Fibroblast of mammary gland (primary cell): ENCODE measurements around the gene FOXP4.

Experiments used
- DNase-seq: peaks from one replicate; pipeline ENCODE4 v3.0.0-alpha.2; 2010; ENCODE audit warnings: low read depth
- H3K4me3 ChIP-seq: 2 replicates; pipeline ENCODE4 v1.5.1; 2011; ENCODE audit warnings: low read depth, mild to moderate bottlenecking, low read length, moderate library complexity; ENCODE audit not compliant: control insufficient read depth
- TF ChIP-seq, protein P1 (sequence below): conservative IDR thresholded peaks from 2 replicates; pipeline ENCODE4 v1.5.1; 2011; ENCODE audit warnings: low read depth, low read length, inconsistent platforms; ENCODE audit not compliant: control insufficient read depth, insufficient read depth

Gene FOXP4

DNA sequence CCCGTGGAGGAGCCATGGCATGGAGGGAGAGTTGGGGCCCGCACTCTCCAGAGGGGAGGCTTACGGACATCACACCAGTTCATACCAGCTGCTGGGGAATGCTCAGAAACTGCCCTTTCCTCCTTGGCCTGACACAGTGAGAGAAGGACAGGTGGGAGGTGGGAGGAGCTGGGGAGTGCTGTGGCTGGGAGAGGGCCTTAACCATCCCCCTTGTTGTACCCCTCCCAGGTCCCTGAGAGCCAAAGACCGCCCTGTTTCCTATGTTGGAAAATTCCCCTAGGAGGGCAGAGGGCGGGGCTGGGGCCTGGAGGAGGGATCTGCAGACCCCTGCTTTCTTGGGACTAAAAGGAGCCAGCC lies 24.1 kb downstream of the FOXP4 start:
- TF ChIP-seq, protein P1, sequence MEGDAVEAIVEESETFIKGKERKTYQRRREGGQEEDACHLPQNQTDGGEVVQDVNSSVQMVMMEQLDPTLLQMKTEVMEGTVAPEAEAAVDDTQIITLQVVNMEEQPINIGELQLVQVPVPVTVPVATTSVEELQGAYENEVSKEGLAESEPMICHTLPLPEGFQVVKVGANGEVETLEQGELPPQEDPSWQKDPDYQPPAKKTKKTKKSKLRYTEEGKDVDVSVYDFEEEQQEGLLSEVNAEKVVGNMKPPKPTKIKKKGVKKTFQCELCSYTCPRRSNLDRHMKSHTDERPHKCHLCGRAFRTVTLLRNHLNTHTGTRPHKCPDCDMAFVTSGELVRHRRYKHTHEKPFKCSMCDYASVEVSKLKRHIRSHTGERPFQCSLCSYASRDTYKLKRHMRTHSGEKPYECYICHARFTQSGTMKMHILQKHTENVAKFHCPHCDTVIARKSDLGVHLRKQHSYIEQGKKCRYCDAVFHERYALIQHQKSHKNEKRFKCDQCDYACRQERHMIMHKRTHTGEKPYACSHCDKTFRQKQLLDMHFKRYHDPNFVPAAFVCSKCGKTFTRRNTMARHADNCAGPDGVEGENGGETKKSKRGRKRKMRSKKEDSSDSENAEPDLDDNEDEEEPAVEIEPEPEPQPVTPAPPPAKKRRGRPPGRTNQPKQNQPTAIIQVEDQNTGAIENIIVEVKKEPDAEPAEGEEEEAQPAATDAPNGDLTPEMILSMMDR: no peak
- DNase-seq: no peak
- H3K4me3 ChIP-seq: no peak overlapping the region

GRCh38 chr6:41571021-41571780 lies 25.0 kb downstream of the FOXP4 start:
- TF ChIP-seq, protein P1: no peak
- no peak overlapping the region for H3K4me3 ChIP-seq
- peak; percentile 26 for DNase-seq

DNA sequence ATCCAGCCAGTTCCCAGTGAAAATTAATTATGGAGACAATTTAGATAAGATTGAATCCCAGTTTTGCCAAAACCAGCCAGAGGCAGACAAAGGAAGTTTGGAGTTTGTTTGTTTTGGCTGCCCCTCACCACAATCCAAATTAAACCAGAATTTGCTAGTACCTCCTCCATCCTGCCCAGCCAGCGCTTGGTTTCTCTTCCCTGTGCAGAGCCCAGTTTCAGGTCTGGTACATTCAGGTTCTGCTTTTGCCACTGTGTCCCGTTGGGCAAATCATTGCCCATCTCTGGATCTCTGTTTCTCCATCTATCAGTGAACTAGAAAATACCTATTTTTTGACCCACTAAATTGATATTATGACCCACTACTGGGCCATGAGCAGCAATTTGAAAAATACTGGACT lies 26.4 kb downstream of the FOXP4 start:
- TF ChIP-seq, protein P1: no peak
- no peak overlapping the region for H3K4me3 ChIP-seq
- DNase-seq: no peak

DNA sequence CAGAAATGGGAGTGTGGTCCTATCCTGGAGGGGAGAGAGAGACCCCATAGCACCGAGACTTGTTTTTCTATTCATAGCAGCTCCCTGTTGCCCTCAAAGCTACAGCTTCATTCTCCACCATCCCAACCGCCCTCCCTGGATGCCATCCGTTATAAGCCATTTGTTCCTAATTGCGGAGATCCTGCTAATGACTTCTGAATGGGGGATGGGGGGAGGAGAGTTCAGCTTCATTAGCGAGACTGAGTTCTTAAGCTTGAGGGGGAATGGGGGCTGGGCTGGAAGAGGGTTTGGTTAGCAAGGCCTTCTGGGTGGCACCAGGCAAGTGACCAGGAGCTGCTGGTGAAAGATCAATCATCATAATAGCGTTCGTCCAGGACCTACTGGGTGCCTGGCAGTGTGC lies 27.1 kb downstream of the FOXP4 start:
- no peak for DNase-seq
- H3K4me3 ChIP-seq: no peak overlapping the region
- TF ChIP-seq, protein P1: no peak

DNA sequence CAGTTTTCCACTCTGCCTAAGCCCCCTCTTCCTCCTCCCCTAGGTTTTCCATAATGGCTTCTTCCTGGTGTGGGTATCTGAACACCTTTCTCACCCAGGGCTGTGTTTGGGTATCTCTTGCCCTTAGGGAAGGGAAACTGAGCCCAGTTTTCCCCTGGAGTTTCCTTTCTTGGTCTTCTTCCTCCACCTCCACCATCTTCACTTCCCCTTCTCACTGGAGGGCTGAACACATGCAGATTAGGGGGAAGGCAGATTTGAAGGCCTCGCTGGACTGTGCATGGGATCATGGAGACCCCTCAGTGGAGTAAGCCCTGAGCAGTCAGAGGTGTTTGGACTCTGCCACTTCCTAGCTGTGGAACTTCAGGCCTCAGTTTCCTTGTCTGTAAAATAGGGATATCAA lies 27.8 kb downstream of the FOXP4 start:
- TF ChIP-seq, protein P1: no peak
- DNase-seq: no peak
- H3K4me3 ChIP-seq: no peak overlapping the region

DNA sequence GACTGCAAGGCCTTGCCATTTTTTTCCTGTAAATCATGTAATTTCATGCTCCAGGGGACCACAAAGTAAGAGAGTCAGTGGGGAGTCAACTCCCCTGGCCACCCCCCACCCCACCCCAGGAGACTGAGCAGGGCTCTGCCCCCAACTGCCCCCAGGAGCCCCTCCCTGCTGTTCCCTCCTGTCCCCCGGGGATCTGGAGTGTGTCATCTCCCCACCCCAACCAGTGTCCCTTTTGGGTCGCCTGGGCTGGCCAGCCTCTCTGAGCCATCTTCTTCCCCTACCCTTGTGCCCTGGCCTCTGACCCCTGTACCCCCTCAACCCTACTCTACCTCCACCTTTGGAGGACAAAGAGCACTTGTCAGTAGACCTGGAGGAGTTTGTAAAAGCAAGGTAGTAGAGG lies 29.4 kb downstream of the FOXP4 start:
- H3K4me3 ChIP-seq: no peak overlapping the region
- no peak for DNase-seq
- TF ChIP-seq, protein P1: no peak
